Brain microvascular endothelial cell (primary cell): ENCODE measurements around the gene NIPAL3.

Experiments used
- DNase-seq: peaks from one replicate; pipeline ENCODE4 v3.0.0-alpha.2; 2020
- H3K27ac ChIP-seq: fragments of 250-450 bp; sonication (Bioruptor Pico); 2 replicates; pipeline ENCODE4 v1.5.1; 2020; ENCODE audit warnings: mild to moderate bottlenecking, moderate library complexity
- H3K27me3 ChIP-seq: fragments of 250-450 bp; sonication (Bioruptor Pico); replicated peaks from 2 replicates; pipeline ENCODE4 v1.5.1; 2020; ENCODE audit warnings: mild to moderate bottlenecking
- H3K36me3 ChIP-seq: fragments of 250-450 bp; sonication (Bioruptor Pico); replicated peaks from 2 replicates; pipeline ENCODE4 v1.5.1; 2020; ENCODE audit warnings: mild to moderate bottlenecking
- H3K4me3 ChIP-seq: 2 replicates; pipeline ENCODE4 v1.5.1; 2011; ENCODE audit warnings: low read depth, mild to moderate bottlenecking, control low read depth, low read length, moderate library complexity
- in situ Hi-C: cut with HindIII; loops from 2 replicates; pipeline ENCODE4 v1.10.0; 2017; ENCODE audit warnings: low sequenced_read_pairs, low pct_ligation_motif_present
- TF ChIP-seq, protein P1 (sequence below): IDR thresholded peaks from 2 replicates; pipeline ENCODE4 v1.5.1; 2011; ENCODE audit warnings: low read depth, mild to moderate bottlenecking, moderate library complexity, low read length, control low read depth, inconsistent platforms; ENCODE audit errors: missing control alignments

NIPAL3 gene

DNA sequence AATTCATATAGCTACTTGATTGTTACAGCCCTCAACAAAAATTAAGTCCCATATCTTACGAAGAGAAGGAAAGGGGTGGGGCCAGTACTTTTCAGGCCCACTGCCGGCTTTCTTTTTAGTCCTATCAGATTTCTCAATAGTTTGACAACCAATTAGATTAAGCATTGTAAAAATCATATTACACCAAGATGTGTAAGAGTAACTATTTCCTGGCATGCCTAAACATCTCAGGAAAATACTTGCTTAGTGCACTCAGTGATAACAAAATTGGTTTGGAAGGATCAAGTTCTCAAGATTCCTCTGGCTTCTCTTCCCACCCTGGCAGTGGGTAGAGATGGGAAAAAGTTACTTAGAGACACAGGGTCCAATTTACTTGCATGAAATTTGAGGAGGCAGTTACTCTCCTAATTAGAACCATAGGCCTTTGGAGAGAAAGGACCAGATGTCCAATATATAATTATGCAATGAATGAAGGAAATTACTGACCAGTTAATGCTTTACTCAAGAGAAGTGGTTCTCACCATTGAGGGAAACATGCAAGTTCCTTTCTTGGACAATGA is 32.1 kb upstream of the NIPAL3 start:
- Histone ChIP-seq H3K4me3 (no peak overlapping the region), H3K27ac (peak overlapping the region; percentile 40), H3K27me3 (no peaks in the 10 kb centered on the region), H3K36me3 (no peaks in the 10 kb centered on the region)
- no peak for DNase-seq
- in situ Hi-C loops: no loop called here
- TF ChIP-seq, protein P1, sequence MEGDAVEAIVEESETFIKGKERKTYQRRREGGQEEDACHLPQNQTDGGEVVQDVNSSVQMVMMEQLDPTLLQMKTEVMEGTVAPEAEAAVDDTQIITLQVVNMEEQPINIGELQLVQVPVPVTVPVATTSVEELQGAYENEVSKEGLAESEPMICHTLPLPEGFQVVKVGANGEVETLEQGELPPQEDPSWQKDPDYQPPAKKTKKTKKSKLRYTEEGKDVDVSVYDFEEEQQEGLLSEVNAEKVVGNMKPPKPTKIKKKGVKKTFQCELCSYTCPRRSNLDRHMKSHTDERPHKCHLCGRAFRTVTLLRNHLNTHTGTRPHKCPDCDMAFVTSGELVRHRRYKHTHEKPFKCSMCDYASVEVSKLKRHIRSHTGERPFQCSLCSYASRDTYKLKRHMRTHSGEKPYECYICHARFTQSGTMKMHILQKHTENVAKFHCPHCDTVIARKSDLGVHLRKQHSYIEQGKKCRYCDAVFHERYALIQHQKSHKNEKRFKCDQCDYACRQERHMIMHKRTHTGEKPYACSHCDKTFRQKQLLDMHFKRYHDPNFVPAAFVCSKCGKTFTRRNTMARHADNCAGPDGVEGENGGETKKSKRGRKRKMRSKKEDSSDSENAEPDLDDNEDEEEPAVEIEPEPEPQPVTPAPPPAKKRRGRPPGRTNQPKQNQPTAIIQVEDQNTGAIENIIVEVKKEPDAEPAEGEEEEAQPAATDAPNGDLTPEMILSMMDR: no peak

DNA sequence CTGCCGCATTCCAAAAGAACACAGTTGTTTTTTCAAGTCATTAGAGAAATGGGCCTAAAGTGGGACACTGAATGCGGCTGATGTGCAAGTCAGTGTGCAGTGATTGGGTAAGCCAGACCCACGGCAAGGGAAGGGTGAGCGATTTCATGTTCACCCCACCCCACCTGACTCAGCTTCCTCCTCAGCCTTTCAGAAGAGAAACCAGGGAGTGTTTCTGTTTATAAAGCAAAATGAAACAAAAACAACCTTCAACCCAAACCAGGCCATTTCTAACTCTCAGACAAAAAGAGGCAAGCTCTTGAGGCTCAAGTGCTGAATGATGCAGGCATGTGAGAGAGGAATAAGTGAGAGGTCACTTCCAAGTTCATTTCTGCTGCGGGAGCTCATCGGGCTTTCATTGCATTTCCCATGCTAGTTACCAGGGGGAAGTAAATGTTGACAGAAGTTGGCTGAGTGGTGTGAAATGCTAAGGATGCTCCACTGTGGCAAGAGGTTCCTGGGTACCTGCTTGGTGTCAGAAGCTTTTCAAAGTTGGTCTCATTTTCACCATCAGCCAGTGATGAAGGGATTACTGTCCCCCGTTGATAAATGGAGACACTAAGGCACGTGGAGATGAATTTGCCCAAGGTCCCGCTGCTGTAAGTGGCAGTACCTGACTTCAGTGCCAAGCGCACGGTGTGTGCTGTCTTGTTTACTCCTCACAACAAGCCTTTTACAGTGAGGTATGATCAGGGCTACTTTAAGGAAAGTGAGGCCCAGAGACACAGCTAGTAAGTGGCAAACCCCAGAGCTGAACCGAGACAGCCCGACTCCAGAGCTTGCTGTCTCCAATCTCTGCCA is 31.1 kb upstream of the NIPAL3 start:
- in situ Hi-C loops: no loop called here
- no peak overlapping the region for H3K4me3 ChIP-seq
- peak overlapping the region; percentile 40 for H3K27ac ChIP-seq

DNA sequence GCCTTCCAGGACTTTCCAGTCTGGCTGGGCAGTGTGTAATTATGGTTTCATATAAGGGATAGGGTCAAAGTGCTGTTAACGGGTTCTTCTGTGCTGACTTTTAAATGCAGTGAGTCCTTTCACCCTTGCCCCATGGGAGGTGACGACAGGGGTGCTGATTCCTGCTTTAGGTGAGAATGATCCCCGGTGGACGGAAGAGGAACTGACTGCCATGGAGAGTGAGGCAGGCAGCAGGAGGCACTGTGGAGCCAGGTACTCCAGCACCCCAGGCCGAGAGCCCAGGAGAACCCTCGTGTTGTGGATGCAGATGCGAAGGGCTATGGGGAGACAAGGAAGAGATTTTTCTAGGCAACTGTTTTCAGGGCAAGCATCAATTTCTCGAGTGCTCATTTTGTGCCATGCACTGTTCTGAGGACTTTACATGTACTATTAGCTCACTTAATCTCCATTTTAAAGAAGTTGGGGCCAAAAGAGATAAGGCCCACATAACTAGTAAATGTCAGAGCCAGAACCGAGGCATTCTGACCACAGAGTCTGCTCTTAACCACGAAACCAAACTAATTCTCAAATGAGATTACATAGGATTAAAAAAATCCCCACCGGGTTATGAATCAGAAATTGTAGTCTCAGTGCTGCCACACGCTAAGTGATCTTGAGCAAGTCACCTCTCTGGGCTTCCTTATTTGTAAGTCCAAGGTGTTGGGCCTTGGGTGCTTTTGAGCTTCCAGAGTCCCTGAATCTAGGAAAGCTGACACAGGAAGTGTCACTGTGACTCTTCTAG is 30.3 kb upstream of the NIPAL3 start:
- Histone ChIP-seq H3K4me3 (no peak overlapping the region), H3K27ac (no peak overlapping the region), H3K36me3 (no peaks in the 10 kb centered on the region), H3K27me3 (no peaks in the 10 kb centered on the region)
- TF ChIP-seq, protein P1: peak; percentile 78
- in situ Hi-C loops: no loop called here
- peak; percentile 51 for DNase-seq

More for the DNA sequence above, 31.1 kb upstream of the NIPAL3 start:
- peak; percentile 64 for DNase-seq
- no peaks in the 10 kb centered on the region for H3K27me3 ChIP-seq
- TF ChIP-seq, protein P1: no peak
- no peaks in the 10 kb centered on the region for H3K36me3 ChIP-seq

DNA sequence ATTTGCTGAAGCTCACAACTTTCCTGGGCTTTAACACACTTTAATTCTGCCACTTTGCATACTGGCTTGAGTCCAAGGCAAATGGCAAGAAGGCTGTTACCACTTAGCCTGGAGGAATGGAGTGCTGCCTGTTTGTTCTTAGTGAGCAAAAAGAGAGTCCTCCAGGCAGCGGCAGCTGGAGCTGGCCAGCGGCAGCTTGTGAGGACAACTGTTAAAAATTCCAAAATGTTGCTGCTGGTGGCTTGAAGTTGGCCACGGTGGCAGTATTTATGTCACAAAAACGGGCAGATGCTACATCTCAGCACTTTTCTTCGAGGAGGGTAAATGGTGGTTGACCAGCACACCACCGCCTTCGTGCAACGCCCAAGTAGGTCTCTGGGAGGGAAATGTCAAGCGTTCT is 29.4 kb upstream of the NIPAL3 start:
- Histone ChIP-seq H3K4me3 (no peak overlapping the region), H3K27me3 (no peaks in the 10 kb centered on the region), H3K27ac (no peak overlapping the region), H3K36me3 (no peaks in the 10 kb centered on the region)
- in situ Hi-C loops: no loop called here
- TF ChIP-seq, protein P1: no peak
- no peak for DNase-seq

DNA sequence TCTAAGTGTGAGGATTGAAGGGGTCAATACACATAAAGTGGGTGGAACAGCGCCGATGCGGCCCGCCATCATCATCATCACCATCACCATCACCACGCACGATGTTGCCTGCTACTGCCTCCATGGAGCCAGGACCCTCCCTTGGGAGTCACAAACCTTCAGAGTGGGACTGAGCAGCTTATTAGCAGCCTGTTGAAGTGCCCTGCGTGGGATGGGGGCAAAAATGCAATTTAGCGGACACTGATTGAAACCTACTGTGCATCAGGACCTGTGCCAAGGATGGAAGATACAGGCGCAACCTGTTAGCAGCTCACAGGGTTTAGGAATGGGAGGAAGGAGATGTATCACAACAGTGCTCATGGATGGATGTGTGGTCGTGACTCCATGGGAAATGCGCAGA is 28.7 kb upstream of the NIPAL3 start:
- Histone ChIP-seq H3K27me3 (no peaks in the 10 kb centered on the region), H3K27ac (no peak overlapping the region), H3K36me3 (no peaks in the 10 kb centered on the region), H3K4me3 (no peak overlapping the region)
- in situ Hi-C loops: no loop called here
- TF ChIP-seq, protein P1: no peak
- DNase-seq: no peak
